ENCODE measurements around the gene SEMA5A.

DNA sequence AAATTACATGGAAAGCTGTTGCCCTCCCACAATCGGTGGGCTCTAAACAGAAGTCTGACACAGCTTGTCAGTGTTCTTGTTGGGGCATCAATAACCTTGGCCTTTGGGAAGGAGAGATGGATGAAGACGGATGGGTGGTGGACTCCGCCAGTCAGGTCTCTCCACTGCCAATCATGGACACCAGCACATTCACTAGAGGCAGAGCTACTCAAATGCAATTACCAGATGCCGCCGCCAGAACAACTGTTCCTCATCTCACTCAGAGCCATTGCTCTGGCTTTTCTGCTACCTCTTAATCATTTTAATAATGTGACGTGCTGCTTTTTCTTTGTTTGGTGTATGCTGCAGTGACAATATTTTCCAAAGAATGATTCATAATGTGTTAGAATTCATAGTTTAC is 27.9 kb upstream of the SEMA5A start:
- TF ChIP-seq MXI1 (IDR thresholded peaks at IDR 0.05; ENCODE audit: low read depth, low read length) (no peak), YY1 (IDR thresholded peaks at IDR 0.05; ENCODE audit: low read depth) (no peak)
